NCI-H128 (cell line): ENCODE data around the gene NR5A1.

Experiments
- DNase-seq: peaks from one replicate; lab custom pipeline; 2025; ENCODE audit not compliant: unreplicated experiment; lab: John Stamatoyannopoulos, UW

Gene NR5A1

DNA sequence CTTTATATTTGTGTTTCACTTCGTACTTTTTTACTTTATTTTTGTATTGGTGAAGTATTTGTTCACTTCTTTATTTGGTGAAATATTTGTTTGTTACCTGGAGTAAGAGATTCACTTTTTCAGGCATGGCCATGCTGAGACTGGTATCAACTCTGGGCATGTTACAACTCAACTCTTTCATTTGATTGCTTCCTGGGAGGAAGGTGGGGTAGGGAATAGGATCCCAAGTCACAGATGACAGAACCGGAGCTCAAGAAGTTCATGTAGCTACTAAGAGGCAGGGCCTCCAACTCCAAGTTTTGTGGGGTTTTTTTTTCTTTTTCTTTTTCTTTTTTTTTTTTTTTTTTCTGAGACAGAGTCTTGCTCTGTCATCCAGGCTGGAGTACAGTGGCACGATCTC, 63.0 kb downstream of the NR5A1 start:
- DNase-seq = no peak

DNA sequence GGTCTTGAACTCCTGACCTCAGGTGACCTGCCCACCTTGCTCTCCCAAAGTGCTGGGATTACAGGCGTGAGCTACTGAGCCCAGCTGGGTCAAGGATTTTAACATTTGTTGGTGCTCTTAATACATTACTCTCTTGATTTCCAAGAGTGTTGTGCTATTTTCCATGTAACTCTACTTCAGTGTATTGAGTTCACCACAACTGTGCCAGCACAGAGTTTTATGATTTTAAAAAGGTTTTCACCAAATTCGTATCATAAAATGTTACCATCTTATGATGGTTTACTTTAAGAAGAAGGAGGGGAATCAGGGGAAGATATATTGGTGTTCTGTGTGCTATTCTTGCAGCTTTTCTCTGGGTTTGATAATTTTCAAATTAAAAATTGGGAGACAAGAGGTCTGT, 63.6 kb downstream of the NR5A1 start:
- no peak for DNase-seq

DNA sequence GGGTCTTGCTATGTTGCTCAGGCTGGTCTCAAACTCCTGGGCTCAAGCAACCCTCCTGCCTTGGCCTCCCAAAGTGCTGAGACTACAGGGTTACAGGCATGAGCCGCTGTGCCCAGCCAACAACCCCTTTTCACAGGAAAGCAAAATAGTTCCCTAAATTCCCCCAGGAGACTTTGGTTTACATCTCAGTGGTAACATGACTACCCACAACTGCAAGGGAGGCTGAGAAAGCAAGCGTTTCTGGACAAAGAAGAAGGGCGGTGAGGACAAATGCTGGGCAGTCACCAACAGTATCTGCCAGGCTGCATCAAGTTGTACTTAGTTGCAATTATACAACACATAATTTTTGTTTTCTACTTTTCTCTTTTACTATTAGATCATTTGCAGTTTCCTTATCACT, 64.4 kb downstream of the NR5A1 start:
- no peak for DNase-seq

DNA sequence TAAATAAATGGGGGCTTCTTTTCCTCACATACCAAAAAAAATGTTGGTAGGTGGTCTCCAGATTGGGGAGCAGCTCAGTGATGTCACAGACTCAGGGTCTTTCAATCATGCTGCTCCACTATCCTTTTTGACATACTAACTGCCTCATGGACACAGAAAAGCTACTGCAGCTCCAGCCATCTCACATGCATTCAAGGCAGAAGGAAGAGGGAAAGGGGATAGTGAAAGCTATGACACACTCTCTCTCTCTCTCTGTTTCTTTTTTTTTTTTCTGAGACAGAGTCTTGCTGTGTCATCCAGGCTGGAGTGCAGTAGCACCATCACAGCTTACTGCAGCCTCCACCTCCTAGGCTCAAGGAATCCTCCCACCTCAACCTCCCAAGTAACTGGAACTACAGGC, 64.8 kb downstream of the NR5A1 start:
- no peak for DNase-seq

DNA sequence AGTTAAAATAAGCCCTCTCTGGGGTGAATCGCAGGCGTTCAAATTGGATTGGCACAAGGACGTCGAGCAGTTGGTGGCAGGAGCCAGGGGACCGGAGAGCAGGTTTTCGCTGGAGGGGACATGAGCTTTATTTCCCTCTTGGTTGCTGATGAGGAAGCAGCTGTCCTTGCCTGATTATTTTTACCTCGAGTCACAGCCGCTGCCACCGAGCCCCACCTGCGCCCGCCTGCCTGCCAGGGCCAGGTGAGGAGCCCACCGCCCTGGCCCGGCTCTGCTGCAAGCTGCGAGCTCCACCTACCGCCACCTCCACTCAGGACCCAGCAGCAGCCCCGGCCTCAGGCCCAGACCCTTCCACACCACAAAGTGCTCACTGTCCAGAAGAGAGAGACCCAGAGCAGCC, 65.9 kb downstream of the NR5A1 start:
- DNase-seq = no peak

DNA sequence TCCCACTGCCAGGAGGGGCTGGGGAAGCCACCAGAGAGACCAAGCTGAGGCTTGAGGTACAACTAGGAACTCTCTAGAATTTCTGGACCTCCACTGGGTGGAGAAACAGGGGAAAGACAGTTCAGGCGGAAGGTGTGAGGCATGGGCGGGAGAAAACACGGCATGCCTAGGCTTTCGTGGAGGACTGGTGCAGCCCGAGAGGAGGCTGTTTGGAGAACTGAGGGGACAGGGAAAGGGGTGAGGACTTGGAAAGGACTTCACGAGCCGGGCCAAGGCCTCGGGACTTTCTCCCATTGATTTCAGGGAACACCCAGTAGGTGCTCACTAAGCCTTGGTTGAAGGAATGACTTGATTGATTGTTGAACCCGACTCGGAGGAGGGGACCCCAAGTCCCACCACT, 66.4 kb downstream of the NR5A1 start:
- no peak for DNase-seq

DNA sequence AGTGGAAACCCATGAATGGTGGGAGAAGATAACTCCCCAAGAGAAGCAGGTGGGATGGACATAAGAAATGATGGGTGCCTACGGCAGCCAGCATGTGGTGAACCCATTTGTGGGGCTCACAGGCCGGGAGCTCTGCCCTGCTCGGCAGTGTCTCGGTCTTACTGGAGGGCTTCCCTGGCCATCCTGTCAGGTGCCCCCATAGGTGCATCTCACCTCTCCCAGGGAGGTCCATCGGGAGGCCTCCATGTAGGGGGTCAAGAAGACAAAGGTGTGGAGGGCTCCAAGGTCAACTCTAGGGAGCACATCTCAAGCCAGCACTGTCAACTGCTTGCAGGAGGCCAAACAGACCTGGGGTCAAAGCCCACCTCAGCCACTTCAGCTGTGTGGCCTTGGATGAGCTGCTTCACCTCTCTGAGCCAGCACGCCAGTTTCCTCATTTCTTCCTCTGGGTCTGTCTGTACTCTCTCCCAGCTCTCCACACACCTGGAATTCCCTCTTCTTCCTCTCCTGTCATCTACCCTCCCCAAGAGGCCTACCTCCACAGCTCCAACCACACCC, 67.4 kb downstream of the NR5A1 start:
- DNase-seq = no peak

DNA sequence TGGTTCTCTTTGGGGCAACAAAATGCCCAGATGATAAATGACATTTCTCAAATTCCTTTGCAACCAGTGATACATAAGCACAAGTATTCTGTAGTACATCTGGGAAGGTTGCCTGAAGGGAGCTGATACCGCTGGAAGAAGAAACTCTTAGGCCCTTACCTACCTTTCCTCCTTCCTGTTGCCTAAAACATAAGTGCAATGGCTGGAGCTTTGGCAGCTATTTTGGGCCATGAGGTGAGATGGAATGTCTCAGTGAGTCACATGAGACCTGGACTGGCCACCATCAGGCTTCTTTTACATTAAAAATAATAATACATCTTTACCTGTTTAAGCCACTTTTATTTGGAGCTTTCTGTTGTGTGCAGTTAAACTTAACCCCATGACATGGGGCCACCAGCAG, 68.1 kb downstream of the NR5A1 start:
- DNase-seq = no peak

DNA sequence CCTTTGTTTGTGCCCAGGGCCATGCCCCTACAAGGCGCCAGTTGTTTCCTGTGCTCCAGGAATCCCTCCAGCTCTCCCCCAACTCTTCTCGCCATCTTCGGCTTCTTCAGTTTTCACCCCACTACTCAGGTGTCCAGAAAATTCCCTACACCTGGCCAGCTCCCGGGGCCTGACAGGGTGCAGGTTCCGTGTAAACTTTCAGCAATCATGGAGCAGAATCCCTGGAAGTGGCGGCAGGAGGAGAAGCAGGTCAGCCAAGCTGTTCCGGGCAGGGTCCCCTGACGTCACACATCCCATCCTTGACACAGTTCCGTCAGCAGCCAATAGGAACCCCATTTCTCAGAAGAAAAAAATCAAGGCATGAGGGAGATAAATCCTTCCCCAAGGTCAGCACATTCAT, 69.1 kb downstream of the NR5A1 start:
- no peak for DNase-seq

DNA sequence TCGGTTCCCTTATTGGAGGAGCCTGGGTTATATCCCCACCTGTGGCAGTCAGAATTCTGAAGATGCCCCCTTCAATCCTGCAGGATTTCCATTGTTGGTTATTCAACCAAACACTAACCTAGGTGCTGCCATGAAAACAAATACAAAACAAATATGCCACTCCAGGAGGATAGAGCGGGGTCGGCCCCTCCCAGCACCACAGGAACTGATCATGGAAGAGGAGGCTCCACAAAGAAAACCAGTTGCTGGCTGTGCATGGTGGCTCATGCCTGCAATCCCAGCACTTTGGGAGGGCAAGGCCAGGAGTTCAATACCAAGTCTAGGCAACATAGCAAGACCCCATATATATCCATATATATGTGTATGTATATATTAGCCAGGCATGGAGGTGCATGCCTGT, 70.1 kb downstream of the NR5A1 start:
- DNase-seq = no peak

DNA sequence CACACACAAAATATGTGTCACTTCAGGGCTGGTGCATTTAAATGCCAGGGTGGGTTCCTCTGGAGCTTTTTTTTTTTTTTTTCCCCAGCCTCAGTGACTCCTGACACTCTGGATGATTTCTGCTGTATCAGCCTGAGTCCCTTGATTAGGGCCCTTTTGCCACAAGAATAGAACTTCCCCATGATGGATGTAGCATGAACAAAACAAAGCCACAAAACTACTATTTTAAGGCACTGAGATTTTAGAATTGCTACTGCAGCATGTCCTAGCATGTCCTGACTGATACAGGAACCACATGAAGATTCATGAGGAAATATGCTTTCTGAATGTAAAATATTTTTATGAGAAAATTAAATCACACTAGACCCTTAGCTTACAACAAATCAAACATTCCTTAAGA, 70.9 kb downstream of the NR5A1 start:
- DNase-seq = no peak
